Panc1 (cell line): ENCODE measurements around the gene SMYD2. TPM values are rescaled to one million over a fixed set of nuclear protein-coding genes. Genes with fewer than 3 reads are reported as not detected.

Source experiments
- ATAC-seq: fragments of 200-7000 bp; cut with Tn5 transposase; 2 replicates; pipeline ENCODE4 v1.9.1; 2020; ENCODE audit warnings: mild to moderate bottlenecking, moderate library complexity
- BruUV-seq: library from RNA; stranded (reverse); fragments of 400-500 nt; replicated peaks from 2 replicates; lab custom pipeline; 2021; lab: Mats Ljungman, UMichigan
- CTCF ChIA-PET: fragments of 300-600 bp; sonication (Branson Sonifier 250); formaldehyde crosslinking; loops from one replicate; lab custom pipeline; 2022; ENCODE audit warnings: antibody characterized with exemption; lab: Charles Lee
- POLR2A ChIA-PET: fragments of 300-600 bp; sonication (Branson Sonifier 250); formaldehyde crosslinking; loops from one replicate; lab custom pipeline; 2022; ENCODE audit warnings: antibody characterized with exemption; lab: Charles Lee
- DNase-seq: peaks from one replicate; pipeline ENCODE4 v3.0.0-alpha.2; 2010; ENCODE audit warnings: low read depth, low spot score
- H3K27ac ChIP-seq: 2 replicates; pipeline ENCODE4 v1.5.1; 2011; ENCODE audit warnings: mild to moderate bottlenecking, low read length, inconsistent platforms
- H3K27me3 ChIP-seq: fragments of 200-500 bp; sonication (Bioruptor generic); 2 replicates; pipeline ENCODE4 v1.6.0; 2014; ENCODE audit warnings: low read length, inconsistent platforms; ENCODE audit not compliant: control insufficient read depth, insufficient read depth
- H3K36me3 ChIP-seq: fragments of 200-500 bp; sonication (Bioruptor generic); 2 replicates; pipeline ENCODE4 v1.5.1; 2014; ENCODE audit warnings: inconsistent platforms, mild to moderate bottlenecking, low read length, moderate library complexity; ENCODE audit not compliant: control insufficient read depth, insufficient read depth
- H3K4me1 ChIP-seq: 2 replicates; pipeline ENCODE4 v1.5.1; 2011; ENCODE audit warnings: inconsistent platforms, mild to moderate bottlenecking, low read length, moderate library complexity; ENCODE audit not compliant: control insufficient read depth, insufficient read depth
- H3K4me3 ChIP-seq, 2 experiments: 2 replicates each; pipeline ENCODE4 v1.5.1; 2011 to 2012; ENCODE audit warnings: low read depth in 2 of 2, low read length in 2 of 2, mild to moderate bottlenecking in 2 of 2, inconsistent platforms in 1 of 2, moderate library complexity in 1 of 2
- H3K9me3 ChIP-seq: fragments of 200-500 bp; sonication (Bioruptor generic); 2 replicates; pipeline ENCODE4 v1.5.1; 2014; ENCODE audit warnings: low read depth, mild to moderate bottlenecking, inconsistent platforms, low read length, moderate library complexity; ENCODE audit not compliant: control insufficient read depth, insufficient read depth
- CTCF ChIP-seq: fragments of 450-650 bp; IDR thresholded peaks from 2 replicates; pipeline ENCODE4 v1.5.1; 2017; ENCODE audit warnings: mild to moderate bottlenecking
- POLR2AphosphoS5 ChIP-seq: IDR thresholded peaks from 2 replicates; pipeline ENCODE4 v1.6.1; 2012; ENCODE audit warnings: mild to moderate bottlenecking, low read depth, low read length, moderate library complexity
- REST ChIP-seq, 2 experiments: IDR thresholded peaks; 2 replicates each; pipeline ENCODE4 v1.6.1; 2011 to 2012; ENCODE audit warnings: low read depth in 2 of 2, control low read depth in 1 of 2, low read length in 1 of 2, mild to moderate bottlenecking in 1 of 2, moderate library complexity in 1 of 2; ENCODE audit not compliant: insufficient read depth in 1 of 2
- SIN3A ChIP-seq: IDR thresholded peaks from 2 replicates; pipeline ENCODE4 v1.6.1; 2012; ENCODE audit warnings: low read depth, mild to moderate bottlenecking, low read length, moderate library complexity, borderline replicate concordance; ENCODE audit not compliant: insufficient read depth
- TCF7L2 ChIP-seq: IDR thresholded peaks from 2 replicates; pipeline ENCODE4 v1.6.1; 2011; ENCODE audit warnings: mild to moderate bottlenecking, low read depth, low read length, inconsistent platforms
- in situ Hi-C: cut with HindIII; loops from 2 replicates; pipeline ENCODE4 v1.10.0; 2016; ENCODE audit warnings: low sequenced_read_pairs, low pct_unique_long_range_greater_than_20kb
- intact Hi-C: fragments of 100-400 bp; cut with micrococcal nuclease; formaldehyde crosslinking; loops from one replicate; pipeline ENCODE4 v1.10.0; 2022; ENCODE audit not compliant: unreplicated experiment
- total RNA-seq: library from RNA; stranded (reverse); gene quantifications from one replicate; pipeline ENCODE4 v1.2.1, GENCODE V29; 2021; ENCODE audit not compliant: unreplicated experiment

The SMYD2 gene
- total RNA-seq, 1 experiment from 2014 or later: 31.0 TPM

- intact Hi-C loops: no loop called here
- peaks cover 7% of the 10 kb centered on the region; the same call in 1 of the 2 replicates for H3K4me1 ChIP-seq
- DNase-seq: no peak
- no peak for ATAC-seq
- ChIA-PET CTCF (interaction anchor here (0.5 to 5.3 kb wide), 4 partner anchors 19 to 116 kb away, joined by 3 to 71 read pairs (median 14); no protein-coding TSS in a partner anchor), POLR2A (no interaction called here)
- no peak overlapping the region for H3K27ac ChIP-seq
- TF ChIP-seq CTCF (no peak), POLR2AphosphoS5 (no peak), REST (IDR thresholded peaks at IDR 0.05; ENCODE audit: insufficient read depth in 1 of 2, low read depth in 2 of 2, low read length in 1 of 2) (no peak), TCF7L2 (no peak), SIN3A (no peak)
- no peaks in the 10 kb centered on the region for H3K27me3 ChIP-seq
- no TSS peak for BruUV-seq
- no peak overlapping the region for H3K4me3 ChIP-seq
- H3K36me3 ChIP-seq: no peaks in the 10 kb centered on the region
- H3K9me3 ChIP-seq: no peaks in the 10 kb centered on the region
- in situ Hi-C loops: no loop called here
Observed at GRCh38 chr1:214330222-214330621, 49.3 kb downstream of the SMYD2 start.

- no peaks in the 10 kb centered on the region for H3K36me3 ChIP-seq
- intact Hi-C loops (no loop called here), in situ Hi-C loops (no loop called here)
- ChIA-PET POLR2A (no interaction called here), CTCF (interaction anchor here (0.5 to 5.3 kb wide), 5 partner anchors 19 to 255 kb away, joined by 3 to 71 read pairs (median 21); no protein-coding TSS in a partner anchor)
- H3K4me1 ChIP-seq: peaks cover 8% of the 10 kb centered on the region; the same call in 1 of the 2 replicates
- TF ChIP-seq REST (IDR thresholded peaks at IDR 0.05; ENCODE audit: insufficient read depth in 1 of 2, low read depth in 2 of 2, low read length in 1 of 2) (no peak), TCF7L2 (no peak), SIN3A (no peak), POLR2AphosphoS5 (no peak), CTCF (no peak)
- no TSS peak for BruUV-seq
- H3K27me3 ChIP-seq: no peaks in the 10 kb centered on the region
- H3K27ac ChIP-seq: no peak overlapping the region
- DNase-seq (no peak), ATAC-seq (no peak)
- no peaks in the 10 kb centered on the region for H3K9me3 ChIP-seq
- H3K4me3 ChIP-seq: no peak overlapping the region
Observed at GRCh38 chr1:214330715-214331114, 49.8 kb downstream of the SMYD2 start.
